Measurements from ENCODE around the gene KCNC1.

KCNC1 gene

DNA sequence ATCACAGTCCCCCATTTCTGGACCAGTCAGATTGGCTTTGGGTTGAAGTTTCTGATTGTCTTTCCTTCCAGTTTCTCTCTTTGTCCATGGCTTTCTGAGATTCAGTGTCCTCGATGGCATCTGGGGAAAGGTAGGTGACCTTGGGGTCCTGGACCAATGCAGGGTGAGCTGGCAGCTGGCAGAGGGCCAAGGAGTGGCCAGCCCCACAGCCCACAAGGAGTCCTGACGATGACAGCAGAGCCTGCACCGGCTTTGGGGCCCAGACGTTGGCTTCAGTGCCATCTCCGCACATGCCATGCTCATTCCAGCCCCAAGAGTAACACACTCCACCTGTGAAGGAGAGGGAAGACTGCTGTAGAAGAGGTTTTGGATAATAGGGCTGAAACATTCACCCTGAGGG is 53.5 kb downstream of the KCNC1 start:
- no peaks in the 10 kb centered on the region for H3K9me3 Mint-ChIP-seq
- no peaks in the 10 kb centered on the region for H3K4me1 Mint-ChIP-seq (ENCODE audit: low read depth)

GRCh38 chr11:17790453-17790852 is 55.9 kb downstream of the KCNC1 start:
- H3K36me3 Mint-ChIP-seq (ENCODE audit: low read depth), result no peaks in the 10 kb centered on the region
- H3K27me3 Mint-ChIP-seq (ENCODE audit: low read depth), result no peaks in the 10 kb centered on the region
- H3K27ac Mint-ChIP-seq, result no peak overlapping the region
- H3K9me3 Mint-ChIP-seq, result no peaks in the 10 kb centered on the region
- H3K4me3 Mint-ChIP-seq, result no peak overlapping the region
- no peaks in the 10 kb centered on the region for H3K4me1 Mint-ChIP-seq (ENCODE audit: low read depth)

More for the DNA sequence above, 53.5 kb downstream of the KCNC1 start:
- H3K27ac Mint-ChIP-seq, result no peak overlapping the region
- H3K27me3 Mint-ChIP-seq (ENCODE audit: low read depth), result no peaks in the 10 kb centered on the region
- no peak overlapping the region for H3K4me3 Mint-ChIP-seq
- H3K36me3 Mint-ChIP-seq (ENCODE audit: low read depth), result no peaks in the 10 kb centered on the region

- Mint-ChIP-seq H3K27ac (no peak overlapping the region), H3K4me3 (no peak overlapping the region), H3K9me3 (no peaks in the 10 kb centered on the region), H3K27me3 (ENCODE audit: low read depth) (no peaks in the 10 kb centered on the region), H3K4me1 (ENCODE audit: low read depth) (no peaks in the 10 kb centered on the region), H3K36me3 (ENCODE audit: low read depth) (no peaks in the 10 kb centered on the region)
These were observed 56.6 kb downstream of the KCNC1 start for GRCh38 chr11:17791144-17791543.

- no peaks in the 10 kb centered on the region for H3K9me3 Mint-ChIP-seq
- no peak overlapping the region for H3K27ac Mint-ChIP-seq
- no peak overlapping the region for H3K4me3 Mint-ChIP-seq
- H3K4me1 Mint-ChIP-seq (ENCODE audit: low read depth), result no peaks in the 10 kb centered on the region
- H3K36me3 Mint-ChIP-seq (ENCODE audit: low read depth), result no peaks in the 10 kb centered on the region
- H3K27me3 Mint-ChIP-seq (ENCODE audit: low read depth), result no peaks in the 10 kb centered on the region
These were observed 57.6 kb downstream of the KCNC1 start for GRCh38 chr11:17792161-17792560.

DNA sequence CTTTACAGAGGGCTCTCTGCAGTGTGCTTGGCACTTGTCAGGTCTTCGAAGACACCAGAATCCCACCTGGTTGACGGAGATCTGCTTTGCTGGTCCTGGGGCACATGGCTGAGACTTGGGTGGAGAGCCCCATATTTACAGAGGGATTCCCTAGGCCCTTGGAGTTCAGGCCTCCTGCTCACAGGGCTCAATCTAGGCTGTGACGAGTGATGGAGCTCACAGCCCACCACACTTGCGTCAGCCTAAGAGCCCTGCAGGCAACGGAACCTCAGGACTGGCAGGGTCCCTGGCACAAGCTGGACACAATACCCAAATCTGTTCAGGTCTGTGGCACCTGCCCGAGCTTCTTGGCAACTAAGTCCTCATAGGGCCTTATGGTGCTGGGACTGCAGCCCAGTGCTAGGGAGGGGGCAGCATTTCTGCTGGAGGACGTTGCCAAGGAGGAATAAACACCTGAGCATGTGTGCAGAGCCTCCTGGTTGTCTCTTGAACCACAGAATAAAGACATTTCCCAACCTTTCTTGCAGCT is 59.1 kb downstream of the KCNC1 start:
- no peak overlapping the region for H3K4me3 Mint-ChIP-seq
- H3K36me3 Mint-ChIP-seq (ENCODE audit: low read depth), result no peaks in the 10 kb centered on the region
- no peaks in the 10 kb centered on the region for H3K27me3 Mint-ChIP-seq (ENCODE audit: low read depth)
- no peak overlapping the region for H3K27ac Mint-ChIP-seq
- H3K4me1 Mint-ChIP-seq (ENCODE audit: low read depth), result no peaks in the 10 kb centered on the region
- no peaks in the 10 kb centered on the region for H3K9me3 Mint-ChIP-seq

GRCh38 chr11:17794981-17795380 is 60.4 kb downstream of the KCNC1 start:
- no peaks in the 10 kb centered on the region for H3K27me3 Mint-ChIP-seq (ENCODE audit: low read depth)
- H3K9me3 Mint-ChIP-seq, result no peaks in the 10 kb centered on the region
- H3K36me3 Mint-ChIP-seq (ENCODE audit: low read depth), result no peaks in the 10 kb centered on the region
- no peaks in the 10 kb centered on the region for H3K4me1 Mint-ChIP-seq (ENCODE audit: low read depth)
- no peak overlapping the region for H3K4me3 Mint-ChIP-seq
- no peak overlapping the region for H3K27ac Mint-ChIP-seq

GRCh38 chr11:17796154-17796553 is 61.6 kb downstream of the KCNC1 start:
- Mint-ChIP-seq H3K36me3 (ENCODE audit: low read depth) (no peaks in the 10 kb centered on the region), H3K27me3 (ENCODE audit: low read depth) (no peaks in the 10 kb centered on the region), H3K9me3 (no peaks in the 10 kb centered on the region), H3K27ac (no peak overlapping the region), H3K4me1 (ENCODE audit: low read depth) (no peaks in the 10 kb centered on the region), H3K4me3 (no peak overlapping the region)

GRCh38 chr11:17798253-17798652 is 63.7 kb downstream of the KCNC1 start:
- H3K4me3 Mint-ChIP-seq, result no peak overlapping the region
- no peaks in the 10 kb centered on the region for H3K27me3 Mint-ChIP-seq (ENCODE audit: low read depth)
- H3K27ac Mint-ChIP-seq, result no peak overlapping the region
- H3K36me3 Mint-ChIP-seq (ENCODE audit: low read depth), result no peaks in the 10 kb centered on the region
- no peaks in the 10 kb centered on the region for H3K4me1 Mint-ChIP-seq (ENCODE audit: low read depth)
- H3K9me3 Mint-ChIP-seq, result no peaks in the 10 kb centered on the region

DNA sequence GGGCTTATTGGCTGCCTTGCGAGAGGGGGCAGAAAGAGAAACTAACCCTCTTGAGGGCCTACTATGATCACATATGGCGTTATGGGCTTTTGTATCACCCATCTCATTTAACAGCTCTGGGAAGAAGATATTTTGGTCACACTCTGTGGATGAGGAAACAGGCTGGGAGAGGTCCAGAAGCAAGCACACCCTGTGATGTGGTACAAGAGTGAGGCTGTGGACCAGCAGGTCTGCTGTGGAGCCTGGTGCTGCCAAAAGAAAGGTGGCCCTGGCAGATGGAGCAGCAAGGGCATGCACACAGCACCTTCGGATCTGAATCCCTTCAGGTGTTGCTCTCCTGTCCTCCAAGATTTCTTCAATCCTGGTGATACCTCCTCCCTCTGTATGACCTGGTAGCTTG is 64.1 kb downstream of the KCNC1 start:
- Mint-ChIP-seq H3K4me3 (no peak overlapping the region), H3K36me3 (ENCODE audit: low read depth) (no peaks in the 10 kb centered on the region), H3K27me3 (ENCODE audit: low read depth) (no peaks in the 10 kb centered on the region), H3K9me3 (no peaks in the 10 kb centered on the region), H3K4me1 (ENCODE audit: low read depth) (no peaks in the 10 kb centered on the region), H3K27ac (no peak overlapping the region)

- Mint-ChIP-seq H3K27ac (no peak overlapping the region), H3K27me3 (ENCODE audit: low read depth) (no peaks in the 10 kb centered on the region), H3K4me3 (no peak overlapping the region), H3K9me3 (no peaks in the 10 kb centered on the region), H3K4me1 (ENCODE audit: low read depth) (no peaks in the 10 kb centered on the region), H3K36me3 (ENCODE audit: low read depth) (no peaks in the 10 kb centered on the region)
These were observed 64.6 kb downstream of the KCNC1 start for GRCh38 chr11:17799147-17799546.

GRCh38 chr11:17801166-17801565 is 66.6 kb downstream of the KCNC1 start:
- H3K4me3 Mint-ChIP-seq, result no peak overlapping the region
- no peak overlapping the region for H3K27ac Mint-ChIP-seq
- no peaks in the 10 kb centered on the region for H3K36me3 Mint-ChIP-seq (ENCODE audit: low read depth)
- no peaks in the 10 kb centered on the region for H3K4me1 Mint-ChIP-seq (ENCODE audit: low read depth)
- H3K27me3 Mint-ChIP-seq (ENCODE audit: low read depth), result no peaks in the 10 kb centered on the region
- no peaks in the 10 kb centered on the region for H3K9me3 Mint-ChIP-seq

DNA sequence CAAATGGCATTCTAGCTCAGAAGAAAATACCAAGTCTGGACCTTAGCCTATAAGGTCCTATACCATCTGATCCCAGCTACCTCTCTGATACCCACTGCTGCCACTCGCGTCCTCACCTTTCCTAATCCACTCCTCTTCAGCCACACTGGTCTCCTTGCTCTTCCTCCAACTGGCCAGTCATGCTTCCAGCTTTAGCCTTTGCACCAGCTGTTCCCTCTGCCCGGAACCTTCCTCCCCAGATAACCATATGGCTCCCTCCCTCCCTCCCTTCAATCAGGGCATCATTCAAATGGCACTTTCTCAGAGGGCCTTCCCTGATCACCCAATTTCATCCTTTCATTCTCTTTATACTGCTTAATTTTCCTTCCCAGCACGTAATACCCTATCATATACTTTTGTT is 67.9 kb downstream of the KCNC1 start:
- H3K27ac Mint-ChIP-seq, result no peak overlapping the region
- H3K36me3 Mint-ChIP-seq (ENCODE audit: low read depth), result no peaks in the 10 kb centered on the region
- H3K27me3 Mint-ChIP-seq (ENCODE audit: low read depth), result no peaks in the 10 kb centered on the region
- no peaks in the 10 kb centered on the region for H3K9me3 Mint-ChIP-seq
- no peaks in the 10 kb centered on the region for H3K4me1 Mint-ChIP-seq (ENCODE audit: low read depth)
- H3K4me3 Mint-ChIP-seq, result no peak overlapping the region

- Mint-ChIP-seq H3K36me3 (ENCODE audit: low read depth) (no peaks in the 10 kb centered on the region), H3K4me1 (ENCODE audit: low read depth) (no peaks in the 10 kb centered on the region), H3K27me3 (ENCODE audit: low read depth) (no peaks in the 10 kb centered on the region), H3K9me3 (no peaks in the 10 kb centered on the region), H3K27ac (no peak overlapping the region), H3K4me3 (no peak overlapping the region)
These were observed 69.3 kb downstream of the KCNC1 start for GRCh38 chr11:17803754-17804334.

- Mint-ChIP-seq H3K36me3 (ENCODE audit: low read depth) (no peaks in the 10 kb centered on the region), H3K4me3 (no peak overlapping the region), H3K4me1 (ENCODE audit: low read depth) (no peaks in the 10 kb centered on the region), H3K27ac (no peak overlapping the region), H3K27me3 (ENCODE audit: low read depth) (no peaks in the 10 kb centered on the region), H3K9me3 (no peaks in the 10 kb centered on the region)
These were observed 70.5 kb downstream of the KCNC1 start for GRCh38 chr11:17805043-17805442.

DNA sequence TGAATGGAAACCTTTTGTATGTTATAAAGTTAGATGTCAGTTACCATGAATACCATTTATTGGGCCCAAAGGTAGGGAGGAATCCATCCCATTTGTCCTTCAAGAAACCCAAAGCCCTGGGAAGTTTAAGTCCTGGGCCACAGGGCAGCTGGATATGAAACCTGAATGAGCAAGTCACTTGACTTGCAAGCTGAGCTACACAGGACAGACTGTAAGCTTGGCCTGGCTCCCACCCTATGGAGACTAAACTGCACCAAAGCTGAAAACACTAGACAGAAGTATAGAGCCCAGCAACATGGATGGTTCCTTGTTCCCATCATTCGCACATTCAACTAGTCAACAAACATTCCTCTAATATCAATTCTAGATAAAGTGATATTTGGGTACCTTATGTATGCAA is 71.3 kb downstream of the KCNC1 start:
- Mint-ChIP-seq H3K27ac (no peak overlapping the region), H3K27me3 (ENCODE audit: low read depth) (no peaks in the 10 kb centered on the region), H3K4me1 (ENCODE audit: low read depth) (no peaks in the 10 kb centered on the region), H3K4me3 (no peak overlapping the region), H3K9me3 (no peaks in the 10 kb centered on the region), H3K36me3 (ENCODE audit: low read depth) (no peaks in the 10 kb centered on the region)

GRCh38 chr11:17807034-17807433 is 72.5 kb downstream of the KCNC1 start:
- Mint-ChIP-seq H3K9me3 (no peaks in the 10 kb centered on the region), H3K27me3 (ENCODE audit: low read depth) (no peaks in the 10 kb centered on the region), H3K4me1 (ENCODE audit: low read depth) (no peaks in the 10 kb centered on the region), H3K36me3 (ENCODE audit: low read depth) (no peaks in the 10 kb centered on the region), H3K27ac (no peak overlapping the region), H3K4me3 (no peak overlapping the region)

All from T-helper 1 cell treated with Interleukin-12 subunit alpha and Interleukin-12 subunit beta and Interleukin-4 antibody, amounts not matched to agents 30 μg/mL and 1 μg/mL, for 36 hours (primary cell).